Activated T-cell treated with anti-CD3 and anti-CD28 coated beads, Interleukin-2, amount 50 U/mL, for 72 hours (primary cell): Measurements from ENCODE around the gene NPAS3. TPM values are rescaled to one million over a fixed set of nuclear protein-coding genes. Genes with fewer than 3 reads are reported as not detected.

Experiments used
- ATAC-seq, 2 donors: fragments of 150-1000 bp; cut with Tn5 transposase; replicated peaks in 1 of 2; 2 replicates each; pipeline ENCODE4 v1.10.0; 2021; ENCODE audit warnings: moderate library complexity in 2 of 2, mild to moderate bottlenecking in 1 of 2
- DNase-seq, 2 donors: peaks; one replicate each; pipeline ENCODE4 v3.0.0; 2021 to 2022; ENCODE audit warnings: mixed read lengths in 1 of 2
- H3K27ac Mint-ChIP-seq: one replicate; pipeline ENCODE4 v1.8.0; 2022; ENCODE audit warnings: mild to moderate bottlenecking, moderate library complexity, mixed read lengths
- H3K27me3 Mint-ChIP-seq: one replicate; pipeline ENCODE4 v1.8.0; 2022; ENCODE audit warnings: low read depth, mixed read lengths
- H3K36me3 Mint-ChIP-seq, 2 donors: one replicate each; pipeline ENCODE4 v1.8.0; 2022; ENCODE audit warnings: mixed read lengths in 2 of 2, mild to moderate bottlenecking in 1 of 2; ENCODE audit not compliant: insufficient read depth in 2 of 2
- H3K4me1 Mint-ChIP-seq: one replicate; pipeline ENCODE4 v1.8.0; 2022; ENCODE audit warnings: low read depth, mixed read lengths
- H3K4me3 Mint-ChIP-seq, 2 donors: one replicate each; pipeline ENCODE4 v1.8.0; 2022; ENCODE audit warnings: mild to moderate bottlenecking in 2 of 2, mixed read lengths in 2 of 2, moderate library complexity in 2 of 2
- H3K9me3 Mint-ChIP-seq, 2 donors: one replicate each; pipeline ENCODE4 v1.8.0; 2022; ENCODE audit warnings: mixed read lengths in 2 of 2
- total RNA-seq, 2 donors: library from RNA; stranded (reverse); gene quantifications; one replicate each; pipeline ENCODE4 v1.2.3, GENCODE V29; 2022

Gene NPAS3
- total RNA-seq, 2 donors from 2014 or later, result not detected

DNA sequence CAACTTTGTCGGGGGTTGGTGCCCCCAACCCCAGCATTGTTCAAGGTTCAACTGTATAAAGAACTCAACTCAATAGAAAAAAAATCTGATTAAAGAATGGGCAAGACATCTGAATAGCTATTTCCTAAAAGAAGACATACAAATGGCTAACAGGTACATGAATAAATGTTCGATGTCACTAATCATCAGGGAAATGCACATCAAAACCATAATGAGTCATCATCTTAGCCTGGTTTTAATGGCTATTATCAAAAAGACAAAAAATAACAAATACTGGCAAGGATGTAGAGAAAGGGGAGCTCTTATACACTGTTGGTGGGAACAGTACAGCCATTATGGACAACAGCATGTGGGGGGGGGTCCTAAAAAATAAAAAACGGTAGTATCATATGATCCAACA lies 28.7 kb downstream of the NPAS3 start:
- no peaks in the 10 kb centered on the region for H3K4me1 Mint-ChIP-seq
- H3K27me3 Mint-ChIP-seq, result no peaks in the 10 kb centered on the region
- ATAC-seq (no peak), DNase-seq (no peak)
- H3K27ac Mint-ChIP-seq, result no peak overlapping the region
- H3K4me3 Mint-ChIP-seq, result no peak overlapping the region
- no peaks in the 10 kb centered on the region for H3K9me3 Mint-ChIP-seq
- H3K36me3 Mint-ChIP-seq, result no peaks in the 10 kb centered on the region

DNA sequence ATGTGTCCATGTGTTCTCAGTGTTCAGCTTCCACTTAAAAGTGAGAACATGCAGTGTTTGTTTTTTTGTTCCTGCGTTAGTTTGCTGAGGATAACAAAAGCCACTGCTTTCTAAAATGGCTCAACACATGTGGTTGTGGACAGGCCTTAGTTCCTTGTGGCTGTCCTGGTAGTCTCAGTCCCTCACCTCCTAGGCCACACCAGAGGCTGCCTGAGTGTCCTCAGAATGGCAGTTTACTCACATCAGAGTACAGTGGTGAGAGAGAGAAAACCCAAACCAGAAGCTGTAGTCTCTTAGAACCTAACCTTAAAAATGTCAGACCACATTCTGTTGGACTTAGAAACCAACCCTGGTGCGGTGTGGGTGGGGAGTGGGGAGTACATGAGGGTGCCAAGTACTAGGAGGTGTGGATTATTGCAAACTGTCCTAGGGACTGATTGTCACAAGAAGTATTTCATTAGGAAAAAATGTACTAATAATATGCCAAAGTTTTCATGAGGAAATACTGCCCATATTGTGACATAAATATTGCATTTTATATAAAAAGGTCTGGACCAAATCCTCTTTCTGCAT lies 30.4 kb downstream of the NPAS3 start:
- Mint-ChIP-seq H3K4me1 (no peaks in the 10 kb centered on the region), H3K9me3 (no peaks in the 10 kb centered on the region)
- no peak for ATAC-seq

GRCh38 chr14:32977913-32978312 lies 39.2 kb downstream of the NPAS3 start:
- Mint-ChIP-seq H3K4me1 (no peaks in the 10 kb centered on the region), H3K9me3 (peaks cover 0 to 3% of the 10 kb centered on the region in 2 donors), H3K4me3 (no peak overlapping the region), H3K27ac (no peak overlapping the region), H3K36me3 (no peaks in the 10 kb centered on the region), H3K27me3 (peaks cover 5% of the 10 kb centered on the region)
- no peak for DNase-seq
- no peak for ATAC-seq

More for the DNA sequence above, 30.4 kb downstream of the NPAS3 start:
- Mint-ChIP-seq H3K27me3 (no peaks in the 10 kb centered on the region), H3K4me3 (no peak overlapping the region), H3K27ac (no peak overlapping the region), H3K36me3 (no peaks in the 10 kb centered on the region)
- DNase-seq, result no peak

DNA sequence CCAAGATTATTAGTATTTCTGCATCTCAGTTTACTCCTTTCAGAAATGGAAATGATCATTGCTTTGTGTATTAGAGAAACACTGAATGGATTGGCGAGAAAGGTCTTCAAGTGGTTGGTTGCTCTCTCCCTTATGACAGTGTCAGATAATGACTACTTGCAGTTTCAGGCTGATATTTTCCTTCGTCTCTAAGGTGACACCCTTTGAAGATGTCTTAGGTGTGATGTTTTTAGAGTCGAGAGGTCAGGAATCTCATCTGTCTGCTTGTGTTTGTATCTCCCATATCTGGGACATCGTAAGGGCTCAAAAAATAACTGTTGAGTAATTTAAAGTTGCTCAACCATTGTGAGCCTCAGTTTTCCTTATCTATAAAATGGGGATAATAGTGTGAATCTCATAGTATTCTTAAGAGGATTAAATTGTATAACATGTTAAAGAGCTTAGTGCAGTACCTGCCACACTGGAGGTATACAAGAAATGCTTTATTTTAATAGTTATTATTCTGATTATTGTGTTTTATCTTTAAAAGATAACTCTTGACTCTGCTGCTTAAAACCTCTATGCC lies 40.1 kb downstream of the NPAS3 start:
- Mint-ChIP-seq H3K36me3 (no peaks in the 10 kb centered on the region), H3K9me3 (peaks cover 0 to 3% of the 10 kb centered on the region in 2 donors), H3K4me3 (no peak overlapping the region), H3K4me1 (no peaks in the 10 kb centered on the region), H3K27ac (no peak overlapping the region), H3K27me3 (peaks cover 5% of the 10 kb centered on the region)
- ATAC-seq (no peak), DNase-seq (no peak)

GRCh38 chr14:32980178-32980901 lies 41.7 kb downstream of the NPAS3 start:
- Mint-ChIP-seq H3K27me3 (peaks cover 5% of the 10 kb centered on the region), H3K9me3 (peaks cover 0 to 5% of the 10 kb centered on the region in 2 donors), H3K4me1 (no peaks in the 10 kb centered on the region), H3K36me3 (no peaks in the 10 kb centered on the region), H3K27ac (no peak overlapping the region), H3K4me3 (no peak overlapping the region)
- DNase-seq (no peak), ATAC-seq (no peak)

DNA sequence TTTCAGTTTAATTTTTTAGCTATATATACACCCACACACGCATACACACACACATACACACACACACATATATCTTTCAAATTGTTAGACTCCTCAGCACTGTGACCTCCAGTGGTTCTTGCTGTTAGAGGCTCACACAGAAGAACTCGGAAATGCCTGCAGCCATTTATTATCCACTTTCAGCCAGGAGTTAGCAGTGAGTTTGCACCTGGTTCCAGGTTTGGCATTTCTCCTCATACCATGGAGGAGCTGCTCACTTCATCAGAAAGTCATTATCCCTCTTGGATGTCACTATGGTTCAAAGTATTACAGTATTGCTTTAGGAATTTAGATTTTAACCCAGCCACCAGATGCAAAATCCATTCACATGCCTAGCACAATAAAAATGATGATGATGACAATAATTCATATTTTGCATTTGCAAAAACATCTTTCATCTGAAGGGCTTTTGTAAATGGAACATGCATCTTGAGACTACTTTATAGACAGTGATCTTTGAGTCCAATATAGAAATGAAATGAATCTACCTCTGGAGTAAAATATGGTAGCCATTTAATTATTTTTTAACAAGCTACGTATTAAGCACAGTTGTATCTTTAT lies 42.3 kb downstream of the NPAS3 start:
- Mint-ChIP-seq H3K4me1 (no peaks in the 10 kb centered on the region), H3K36me3 (no peaks in the 10 kb centered on the region), H3K27ac (no peak overlapping the region), H3K9me3 (peaks cover 0 to 5% of the 10 kb centered on the region in 2 donors), H3K27me3 (peaks cover 5% of the 10 kb centered on the region), H3K4me3 (no peak overlapping the region)
- no peak for ATAC-seq
- no peak for DNase-seq

DNA sequence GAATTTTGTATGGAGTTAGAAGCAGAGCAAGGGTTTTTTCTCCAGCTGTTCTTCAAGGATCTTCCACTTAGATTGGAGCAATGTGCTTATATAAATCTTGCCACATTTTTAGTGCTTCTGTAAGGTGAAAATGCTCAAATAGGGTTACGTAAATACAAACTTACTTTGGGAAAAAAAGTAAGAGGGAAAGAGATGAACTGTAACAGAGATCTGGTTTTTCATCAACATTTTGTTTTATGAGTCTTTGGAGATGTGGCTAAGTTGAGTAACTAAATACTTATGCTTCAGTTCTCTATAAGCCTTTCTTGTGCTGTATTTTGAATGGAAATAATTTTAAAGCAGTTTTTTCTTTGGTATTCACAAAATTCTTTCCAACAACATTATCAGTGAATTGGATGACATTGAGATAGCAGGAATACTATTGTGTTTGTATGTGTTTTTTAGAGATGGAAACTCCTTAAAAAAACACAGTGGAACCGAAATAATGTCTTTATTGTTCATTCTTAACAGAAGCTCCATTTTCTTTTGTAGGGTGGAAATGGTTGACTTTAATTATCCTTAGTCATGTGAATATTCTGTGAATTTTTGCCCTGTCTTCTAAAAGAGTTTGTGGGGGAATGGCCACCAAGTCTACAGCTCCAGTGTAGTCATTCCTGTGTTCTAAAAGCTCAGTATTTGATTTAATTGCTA lies 45.7 kb downstream of the NPAS3 start:
- DNase-seq (no peak), ATAC-seq (no peak)
- peaks cover 0 to 2% of the 10 kb centered on the region in 2 donors for H3K36me3 Mint-ChIP-seq
- H3K27me3 Mint-ChIP-seq, result peaks cover 5% of the 10 kb centered on the region
- H3K9me3 Mint-ChIP-seq, result peaks cover 3 to 9% of the 10 kb centered on the region in 2 donors
- no peaks in the 10 kb centered on the region for H3K4me1 Mint-ChIP-seq
- H3K4me3 Mint-ChIP-seq, result no peak overlapping the region
- H3K27ac Mint-ChIP-seq, result no peak overlapping the region

DNA sequence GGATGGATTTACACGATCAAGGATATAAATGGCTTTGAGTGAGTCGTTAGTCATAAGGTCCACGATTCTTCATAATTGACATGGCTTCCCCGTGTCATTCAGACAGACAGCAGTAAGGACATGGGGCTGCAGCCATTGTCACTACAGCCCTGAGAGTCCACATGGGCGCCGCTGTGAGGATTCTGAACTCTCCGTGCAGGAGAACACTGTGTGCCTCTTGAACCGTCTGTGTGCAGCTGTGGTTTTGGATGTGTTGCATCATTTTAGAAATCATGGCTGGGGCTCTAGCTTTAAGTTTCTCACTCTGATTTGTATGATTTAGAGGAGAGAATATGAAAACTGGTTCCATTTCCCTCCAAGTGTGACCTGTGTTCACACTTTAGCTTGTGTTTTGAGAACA lies 47.2 kb downstream of the NPAS3 start:
- peaks cover 6 to 11% of the 10 kb centered on the region in 2 donors for H3K9me3 Mint-ChIP-seq
- H3K4me3 Mint-ChIP-seq, result no peak overlapping the region
- H3K27ac Mint-ChIP-seq, result no peak overlapping the region
- H3K27me3 Mint-ChIP-seq, result peaks cover 5% of the 10 kb centered on the region
- peaks cover 0 to 2% of the 10 kb centered on the region in 2 donors for H3K36me3 Mint-ChIP-seq
- ATAC-seq (no peak), DNase-seq (no peak)
- no peaks in the 10 kb centered on the region for H3K4me1 Mint-ChIP-seq

DNA sequence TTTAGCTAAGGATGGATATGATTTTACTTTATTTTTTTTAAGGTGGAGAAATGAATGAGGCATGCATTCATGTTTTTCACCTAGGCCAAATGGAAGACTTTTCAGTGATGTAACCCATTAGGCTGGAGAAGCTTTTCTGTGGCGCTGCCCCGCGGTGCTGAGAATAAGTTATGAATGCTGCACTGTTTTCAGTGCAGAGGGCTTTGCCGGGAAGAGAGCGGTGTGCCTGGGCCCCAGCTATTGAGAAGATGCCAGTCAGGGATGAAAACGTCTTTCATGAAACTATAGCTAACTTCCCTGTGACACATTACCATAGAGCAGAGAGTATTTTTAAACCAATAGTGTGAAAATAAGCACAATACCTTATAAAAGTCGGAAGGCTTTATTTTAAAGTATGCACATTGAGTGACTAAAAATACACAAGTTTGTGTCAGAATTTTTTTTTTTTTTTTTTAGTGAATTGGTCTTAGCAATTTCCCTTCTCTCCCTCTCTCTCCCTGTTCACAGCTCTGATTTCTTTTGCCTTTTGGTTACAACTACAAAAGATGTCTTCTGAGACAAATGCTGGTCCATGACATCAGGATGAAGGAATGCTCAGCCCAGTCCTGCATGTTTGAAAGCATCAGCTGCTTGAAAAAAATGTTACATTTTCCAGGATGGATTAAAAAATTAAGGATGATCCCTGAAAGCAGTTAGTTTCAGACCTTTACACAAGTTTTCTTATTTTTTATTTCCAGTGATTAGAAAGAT lies 48.3 kb downstream of the NPAS3 start:
- H3K4me1 Mint-ChIP-seq, result no peaks in the 10 kb centered on the region
- DNase-seq (no peak), ATAC-seq (no peak)
- H3K4me3 Mint-ChIP-seq, result no peak overlapping the region
- H3K27ac Mint-ChIP-seq, result no peak overlapping the region
- peaks cover 8% of the 10 kb centered on the region in 2 donors for H3K9me3 Mint-ChIP-seq
- peaks cover 1% of the 10 kb centered on the region for H3K27me3 Mint-ChIP-seq
- H3K36me3 Mint-ChIP-seq, result peaks cover 0 to 2% of the 10 kb centered on the region in 2 donors

GRCh38 chr14:32991691-32992090 lies 53.0 kb downstream of the NPAS3 start:
- no peak overlapping the region for H3K27ac Mint-ChIP-seq
- peaks cover 0 to 2% of the 10 kb centered on the region in 2 donors for H3K36me3 Mint-ChIP-seq
- DNase-seq (no peak), ATAC-seq (no peak)
- no peaks in the 10 kb centered on the region for H3K27me3 Mint-ChIP-seq
- peaks cover 10 to 17% of the 10 kb centered on the region in 2 donors for H3K9me3 Mint-ChIP-seq
- no peaks in the 10 kb centered on the region for H3K4me1 Mint-ChIP-seq
- no peak overlapping the region for H3K4me3 Mint-ChIP-seq

DNA sequence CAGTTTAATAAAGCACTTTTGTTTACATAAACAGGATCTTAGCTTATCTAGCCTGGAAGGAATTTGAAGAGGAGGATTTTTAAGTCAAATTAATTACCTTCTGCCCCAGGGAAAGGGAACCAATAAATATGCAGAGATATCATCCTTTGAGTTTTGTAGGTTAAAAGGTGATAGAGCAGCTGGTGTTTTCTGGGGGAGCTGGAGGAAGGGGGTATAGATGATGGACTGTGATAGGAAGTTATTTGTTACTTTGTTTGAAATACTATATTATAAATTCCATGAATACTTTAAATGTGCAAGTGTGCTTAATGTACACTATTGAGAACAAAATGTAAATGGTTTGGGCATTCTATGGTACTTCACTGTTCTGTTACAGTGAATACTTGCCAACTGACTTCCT lies 55.2 kb downstream of the NPAS3 start:
- H3K9me3 Mint-ChIP-seq, result peaks cover 7 to 17% of the 10 kb centered on the region in 2 donors
- no peak overlapping the region for H3K4me3 Mint-ChIP-seq
- DNase-seq (no peak), ATAC-seq (no peak)
- no peak overlapping the region for H3K27ac Mint-ChIP-seq
- H3K27me3 Mint-ChIP-seq, result no peaks in the 10 kb centered on the region
- H3K36me3 Mint-ChIP-seq, result no peaks in the 10 kb centered on the region
- no peaks in the 10 kb centered on the region for H3K4me1 Mint-ChIP-seq

- Mint-ChIP-seq H3K36me3 (no peaks in the 10 kb centered on the region), H3K27me3 (no peaks in the 10 kb centered on the region), H3K27ac (no peak overlapping the region), H3K4me1 (no peaks in the 10 kb centered on the region), H3K9me3 (peaks cover 4 to 13% of the 10 kb centered on the region in 2 donors), H3K4me3 (no peak overlapping the region)
- DNase-seq, result no peak
- ATAC-seq, result no peak
These were observed 57.7 kb downstream of the NPAS3 start for GRCh38 chr14:32996343-32996742.
